CD4-positive, alpha-beta T cell treated with Interleukin-2 at 100 ng/mL for 4 hours (primary cell): Measurements from ENCODE around the gene KCNA4.
"Not testable (repeated sequence)": the region's sequence is repeated elsewhere in the genome, so short reads cannot be mapped to it uniquely, and the experiment has no call there.

Experiments used
- DNase-seq: peaks from one replicate; pipeline ENCODE4 v3.0.0-alpha.2; 2020; ENCODE audit warnings: low spot score

The KCNA4 gene

DNA sequence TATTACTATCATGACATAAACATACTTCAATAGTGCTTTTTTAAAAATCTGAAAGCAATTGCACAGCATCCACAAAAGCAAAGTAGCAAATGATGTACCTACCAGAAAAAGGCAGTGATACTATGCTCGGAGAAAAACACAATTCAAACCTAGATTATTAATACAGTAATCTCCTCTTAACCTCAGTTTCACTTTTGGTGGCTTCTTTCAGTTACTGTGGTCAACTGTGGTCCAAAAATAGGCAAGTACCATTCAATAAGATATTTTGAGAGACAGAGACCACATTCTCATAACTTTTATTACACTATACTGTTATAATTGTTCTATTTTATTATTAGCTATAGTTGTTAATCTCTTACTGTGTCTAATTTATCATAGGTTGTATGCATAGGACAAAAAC is 20.8 kb downstream of the KCNA4 start:
- no peak for DNase-seq

DNA sequence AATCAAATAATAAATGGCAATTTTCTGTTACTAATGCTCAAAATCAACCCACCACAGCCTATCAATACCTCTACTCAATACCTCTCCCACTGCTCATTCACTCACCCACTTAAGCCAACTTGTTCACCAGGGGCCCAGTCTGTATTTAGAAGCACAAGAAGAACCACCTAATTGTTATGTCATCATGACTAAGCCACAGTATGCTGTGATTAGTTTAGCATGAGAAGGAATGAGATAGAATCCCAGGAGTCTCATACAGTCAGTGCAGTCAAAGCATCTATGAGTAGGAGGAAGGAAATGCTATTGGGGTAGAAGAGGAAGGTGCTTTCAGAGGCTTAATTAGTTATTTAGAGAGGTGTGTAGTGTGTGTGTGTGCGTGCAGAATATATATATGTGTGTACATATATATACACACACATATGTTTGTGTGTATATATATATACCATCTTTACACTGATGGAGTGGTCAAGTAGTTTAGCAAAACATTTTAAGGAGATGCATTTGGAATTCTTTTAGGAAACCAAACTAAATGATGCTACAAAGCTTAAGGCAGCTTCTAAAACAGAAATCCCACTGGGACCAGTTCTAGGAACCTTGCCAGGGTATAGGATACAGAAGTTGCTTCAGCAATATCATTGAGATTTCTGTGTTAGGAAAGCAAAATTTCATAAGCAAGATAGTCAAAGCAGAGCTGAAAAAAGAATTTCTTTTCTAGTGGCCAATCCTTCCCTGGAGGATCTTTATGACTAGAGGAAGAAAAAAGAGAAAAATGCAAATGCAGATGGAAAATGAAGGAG is 27.5 kb downstream of the KCNA4 start:
- no peak for DNase-seq

DNA sequence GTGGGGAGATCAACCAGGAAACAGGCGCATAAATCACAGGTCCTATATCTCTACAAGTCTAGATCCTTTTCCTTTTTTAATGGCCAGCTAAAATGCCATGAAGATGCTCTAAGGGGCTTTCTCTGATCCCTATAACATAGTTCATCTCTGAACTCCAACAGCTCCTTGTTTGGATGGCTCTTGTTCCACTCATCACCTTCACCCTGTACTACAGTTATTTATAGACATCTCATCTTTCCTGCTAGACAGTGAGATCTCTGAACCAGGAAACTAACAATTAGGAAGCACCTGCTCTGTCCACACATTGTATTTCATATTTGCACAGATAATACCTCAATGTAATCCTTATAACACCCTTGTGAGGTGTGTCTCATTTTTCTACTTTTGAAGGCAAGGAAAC is 31.6 kb downstream of the KCNA4 start:
- no peak for DNase-seq

DNA sequence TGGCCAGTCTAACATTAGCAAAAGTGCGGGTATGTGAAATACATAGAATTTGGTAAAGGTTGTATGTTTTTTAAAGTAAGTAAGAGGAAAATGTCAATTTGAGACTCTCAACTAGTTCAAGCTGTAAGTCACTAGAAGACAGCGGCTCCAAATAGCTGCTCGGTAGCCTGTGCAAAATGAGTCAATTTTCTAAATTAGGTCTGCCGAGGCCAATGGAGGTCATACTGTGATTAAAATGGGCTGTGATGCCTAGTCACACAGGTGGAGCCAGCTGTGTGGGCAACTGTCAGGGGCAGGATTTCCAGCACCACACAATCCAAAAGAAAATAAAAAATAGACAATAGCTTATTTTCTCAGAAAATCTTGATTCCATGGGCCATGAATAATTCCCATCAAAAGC is 32.3 kb downstream of the KCNA4 start:
- no peak for DNase-seq

DNA sequence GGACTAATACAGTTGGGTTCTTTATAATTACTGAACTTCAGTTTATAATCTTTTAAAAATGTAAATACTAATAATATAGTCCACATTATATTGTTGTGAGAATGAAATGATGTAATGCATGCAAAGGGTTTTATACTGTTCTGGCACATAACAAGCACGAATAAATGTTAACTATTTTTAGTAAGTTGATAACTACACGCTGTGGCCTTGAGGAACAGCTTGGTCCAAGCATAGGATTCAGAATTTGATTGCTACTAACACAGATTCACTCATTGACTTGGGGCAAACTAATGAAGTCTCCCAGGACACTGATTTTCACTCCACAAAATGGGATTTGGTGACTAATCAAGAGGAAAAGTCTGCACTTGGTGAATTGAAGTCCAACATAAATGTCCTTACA is 38.3 kb downstream of the KCNA4 start:
- no peak for DNase-seq

DNA sequence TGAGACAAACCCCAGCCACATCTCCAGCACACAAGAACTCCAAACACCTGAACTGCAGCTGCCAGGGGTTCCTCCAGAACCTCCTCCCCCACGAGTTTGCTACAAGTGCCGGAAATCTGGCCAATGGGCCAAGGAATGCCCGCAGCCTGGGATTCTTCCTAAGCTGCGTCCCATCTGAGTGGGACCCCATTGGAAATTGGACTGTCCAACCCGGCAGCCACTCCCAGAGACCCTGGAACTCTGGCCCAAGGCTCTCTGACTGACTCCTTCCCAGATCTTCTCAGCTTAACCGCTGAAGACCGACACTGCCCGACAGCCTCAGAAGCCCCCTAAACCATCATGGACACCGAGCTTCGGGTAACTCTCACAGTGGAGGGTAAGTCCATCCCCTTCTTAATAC is 41.2 kb downstream of the KCNA4 start:
- not testable (repeated sequence) for DNase-seq

DNA sequence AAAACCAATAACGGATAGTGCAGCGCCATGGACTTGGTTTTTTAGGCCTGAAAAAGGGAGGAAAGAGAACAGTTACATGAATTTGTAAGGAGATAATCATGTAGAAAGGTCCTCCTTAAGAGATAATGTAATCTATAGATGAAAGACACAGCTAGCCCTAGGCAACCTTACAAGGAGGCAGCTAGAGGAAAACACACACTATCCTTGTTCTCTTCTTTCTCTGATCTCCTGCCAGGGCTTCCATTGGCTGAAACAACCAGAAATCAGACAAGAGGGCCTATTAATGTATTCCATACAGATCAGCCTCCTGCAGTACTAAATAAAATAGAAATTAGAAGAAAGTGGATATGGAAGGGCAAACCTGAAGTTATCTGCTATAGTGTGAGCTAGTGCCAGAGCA is 53.0 kb downstream of the KCNA4 start:
- no peak for DNase-seq

DNA sequence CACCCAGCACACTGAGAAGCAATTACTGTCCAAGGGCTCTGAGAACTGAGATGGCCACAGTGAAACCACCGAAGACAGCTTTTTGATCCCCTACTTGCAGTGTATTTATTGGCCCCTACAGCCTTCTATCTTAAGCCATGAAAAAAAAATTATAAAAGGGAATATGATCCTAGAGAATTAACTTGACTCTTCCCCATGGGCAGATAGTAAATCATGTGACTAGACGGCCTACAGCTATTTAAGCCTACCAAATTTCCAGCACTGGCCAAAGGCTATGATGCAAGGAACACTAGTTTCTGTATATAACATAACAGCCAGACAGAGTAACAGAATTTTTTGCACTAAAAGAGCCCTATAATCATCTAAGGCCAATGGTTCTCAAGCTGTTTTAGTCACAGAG is 53.8 kb downstream of the KCNA4 start:
- DNase-seq, result no peak

DNA sequence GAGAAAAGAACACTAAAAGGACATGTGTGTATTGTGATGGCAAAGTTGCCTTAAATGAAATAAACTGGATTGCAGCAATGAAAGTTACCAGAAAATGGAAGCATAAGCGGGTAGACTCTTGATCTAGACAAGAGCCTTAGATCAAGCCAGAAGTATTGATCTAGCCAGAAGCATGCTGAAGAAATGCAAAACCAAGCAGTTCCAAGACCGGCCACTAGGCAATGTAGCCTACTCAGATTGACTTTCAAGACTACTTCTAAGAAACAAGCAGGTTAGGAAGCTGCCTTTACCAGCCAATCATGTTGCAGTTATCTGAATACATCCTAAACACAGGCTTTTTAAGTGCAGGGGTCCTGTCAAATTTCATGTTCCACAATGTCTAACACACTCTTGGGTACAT is 54.6 kb downstream of the KCNA4 start:
- DNase-seq, result no peak
